Thyroid gland (tissue), 4 donors: Measurements from ENCODE around the gene XPNPEP1. TPM values are rescaled to one million over a fixed set of nuclear protein-coding genes. Genes with fewer than 3 reads are reported as not detected.

Source experiments
- DNase-seq, 2 donors: peaks; one replicate each; pipeline ENCODE4 v3.0.0-alpha.2; 2019
- H3K27ac ChIP-seq, 3 donors: fragments of 200-600 bp; sonication (generic); 1 replicate in 2 of 3; 2 replicates in 1 of 3; pipeline ENCODE4 v1.5.1; 2016 to 2019; ENCODE audit warnings: mild to moderate bottlenecking in 1 of 3, moderate library complexity in 1 of 3
- H3K27me3 ChIP-seq: fragments of 200-600 bp; sonication (generic); one replicate; pipeline ENCODE4 v1.5.1; 2019
- H3K36me3 ChIP-seq, 2 donors: fragments of 200-600 bp; sonication (generic); one replicate each; pipeline ENCODE4 v1.5.1; 2016 to 2019
- H3K4me1 ChIP-seq, 2 donors: fragments of 200-600 bp; sonication (generic); one replicate each; pipeline ENCODE4 v1.5.1; 2017 to 2019
- H3K4me3 ChIP-seq, 3 donors: fragments of 200-600 bp; sonication (generic); replicated peaks in 1 of 3; 1 replicate in 2 of 3; 2 replicates in 1 of 3; pipeline ENCODE4 v1.5.1; 2016; ENCODE audit warnings: mild to moderate bottlenecking in 1 of 3
- H3K9me3 ChIP-seq: fragments of 200-600 bp; sonication (generic); one replicate; pipeline ENCODE4 v1.5.1; 2017
- POLR2A ChIP-seq, 2 donors: fragments of 450-650 bp; IDR thresholded peaks; one replicate each; pipeline ENCODE4 v1.6.1; 2017; ENCODE audit warnings: antibody characterized with exemption in 2 of 2, mild to moderate bottlenecking in 2 of 2, moderate library complexity in 1 of 2
- WGBS, 2 donors: methylation state at CpG; one replicate each; pipeline ENCODE4 v1.1.5; 2017; 5-methylcytosine and 5-hydroxymethylcytosine counted together
- intact Hi-C: fragments of 100-400 bp; cut with DNase I; formaldehyde crosslinking; loops from one replicate; pipeline ENCODE4 v1.15.1; 2023
- total RNA-seq, 4 donors: library from RNA; depleted of rRNA; stranded (reverse); fragments of >200 nt; gene quantifications; one replicate each; pipeline ENCODE4 v1.2.3, GENCODE V29; 2016
- TF ChIP-seq, protein P1 (sequence below), 6 experiments: fragments of 200-600 bp in 3 of 6; fragments of 450-650 bp in 3 of 6; sonication (generic) in 3 of 6; IDR thresholded peaks; one replicate each; pipeline ENCODE4 v1.5.1; 2016 to 2019; ENCODE audit warnings: antibody characterized with exemption in 6 of 6, mild to moderate bottlenecking in 2 of 6, inconsistent platforms in 1 of 6, moderate library complexity in 1 of 6

Gene XPNPEP1
- total RNA-seq, 4 donors from 2014 or later: 72.7 to 89.0 (median 84.0) TPM

DNA sequence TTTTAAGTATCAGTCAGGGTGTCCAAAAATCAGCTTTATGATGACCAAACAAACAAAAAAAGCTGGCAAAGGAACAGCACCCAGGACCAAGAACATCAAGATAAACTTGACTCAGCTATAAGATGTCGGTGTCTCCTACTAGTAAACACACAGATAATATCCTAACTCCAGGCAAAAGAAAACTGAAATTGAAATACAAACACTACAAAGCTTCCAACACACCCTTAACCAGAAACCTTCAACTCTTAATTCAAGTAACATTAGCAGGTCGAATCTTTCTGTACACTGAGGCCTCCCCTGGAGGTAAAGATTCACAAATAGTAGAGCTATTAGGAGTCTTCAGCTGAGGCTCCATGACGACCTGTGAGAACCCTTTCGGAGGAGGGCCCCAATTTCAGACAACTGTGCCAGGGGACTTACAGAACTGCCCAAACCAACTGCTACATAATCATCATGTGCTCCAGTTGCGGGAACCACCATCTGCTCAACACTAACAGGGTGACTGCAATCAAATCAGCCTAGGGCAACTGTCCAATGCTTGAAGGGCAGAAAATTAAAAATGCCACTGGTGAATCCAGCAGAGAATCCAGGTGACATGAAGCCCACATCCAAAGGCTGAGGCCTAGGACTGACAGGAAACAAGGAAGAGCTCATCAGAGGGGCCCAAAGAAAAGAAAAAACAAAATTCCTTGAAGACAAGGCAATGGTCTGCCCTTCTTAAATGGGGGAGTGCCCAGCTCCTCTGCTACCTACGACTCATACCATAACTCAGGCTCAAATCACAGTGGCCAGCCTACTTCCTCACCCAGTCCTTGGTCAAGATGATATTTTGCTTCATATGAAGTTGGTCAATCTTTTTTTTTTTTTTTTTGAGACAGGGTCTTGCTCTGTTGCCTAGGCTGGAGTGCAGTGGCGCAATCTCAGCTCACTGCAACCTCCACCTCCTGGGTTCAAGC, 20.0 kb downstream of the XPNPEP1 start:
- H3K4me3 ChIP-seq: no peak overlapping the region
- H3K4me1 ChIP-seq: peaks cover 24 to 40% of the 10 kb centered on the region in 2 donors
- intact Hi-C loops: no loop called here
- H3K27ac ChIP-seq: peak overlapping the region; percentile 16 to 56 (median 27)
- H3K9me3 ChIP-seq: no peaks in the 10 kb centered on the region
- no peaks in the 10 kb centered on the region for H3K27me3 ChIP-seq
- 67 to 84% methylated on average over 7 of the region's 7 CpGs for WGBS, 2 donors
- H3K36me3 ChIP-seq: no peaks in the 10 kb centered on the region
- DNase-seq: no peak
- TF ChIP-seq POLR2A (IDR thresholded peaks at IDR 0.05): no peak
- TF ChIP-seq, protein P1, sequence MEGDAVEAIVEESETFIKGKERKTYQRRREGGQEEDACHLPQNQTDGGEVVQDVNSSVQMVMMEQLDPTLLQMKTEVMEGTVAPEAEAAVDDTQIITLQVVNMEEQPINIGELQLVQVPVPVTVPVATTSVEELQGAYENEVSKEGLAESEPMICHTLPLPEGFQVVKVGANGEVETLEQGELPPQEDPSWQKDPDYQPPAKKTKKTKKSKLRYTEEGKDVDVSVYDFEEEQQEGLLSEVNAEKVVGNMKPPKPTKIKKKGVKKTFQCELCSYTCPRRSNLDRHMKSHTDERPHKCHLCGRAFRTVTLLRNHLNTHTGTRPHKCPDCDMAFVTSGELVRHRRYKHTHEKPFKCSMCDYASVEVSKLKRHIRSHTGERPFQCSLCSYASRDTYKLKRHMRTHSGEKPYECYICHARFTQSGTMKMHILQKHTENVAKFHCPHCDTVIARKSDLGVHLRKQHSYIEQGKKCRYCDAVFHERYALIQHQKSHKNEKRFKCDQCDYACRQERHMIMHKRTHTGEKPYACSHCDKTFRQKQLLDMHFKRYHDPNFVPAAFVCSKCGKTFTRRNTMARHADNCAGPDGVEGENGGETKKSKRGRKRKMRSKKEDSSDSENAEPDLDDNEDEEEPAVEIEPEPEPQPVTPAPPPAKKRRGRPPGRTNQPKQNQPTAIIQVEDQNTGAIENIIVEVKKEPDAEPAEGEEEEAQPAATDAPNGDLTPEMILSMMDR (IDR thresholded peaks at IDR 0.05): no peak

DNA sequence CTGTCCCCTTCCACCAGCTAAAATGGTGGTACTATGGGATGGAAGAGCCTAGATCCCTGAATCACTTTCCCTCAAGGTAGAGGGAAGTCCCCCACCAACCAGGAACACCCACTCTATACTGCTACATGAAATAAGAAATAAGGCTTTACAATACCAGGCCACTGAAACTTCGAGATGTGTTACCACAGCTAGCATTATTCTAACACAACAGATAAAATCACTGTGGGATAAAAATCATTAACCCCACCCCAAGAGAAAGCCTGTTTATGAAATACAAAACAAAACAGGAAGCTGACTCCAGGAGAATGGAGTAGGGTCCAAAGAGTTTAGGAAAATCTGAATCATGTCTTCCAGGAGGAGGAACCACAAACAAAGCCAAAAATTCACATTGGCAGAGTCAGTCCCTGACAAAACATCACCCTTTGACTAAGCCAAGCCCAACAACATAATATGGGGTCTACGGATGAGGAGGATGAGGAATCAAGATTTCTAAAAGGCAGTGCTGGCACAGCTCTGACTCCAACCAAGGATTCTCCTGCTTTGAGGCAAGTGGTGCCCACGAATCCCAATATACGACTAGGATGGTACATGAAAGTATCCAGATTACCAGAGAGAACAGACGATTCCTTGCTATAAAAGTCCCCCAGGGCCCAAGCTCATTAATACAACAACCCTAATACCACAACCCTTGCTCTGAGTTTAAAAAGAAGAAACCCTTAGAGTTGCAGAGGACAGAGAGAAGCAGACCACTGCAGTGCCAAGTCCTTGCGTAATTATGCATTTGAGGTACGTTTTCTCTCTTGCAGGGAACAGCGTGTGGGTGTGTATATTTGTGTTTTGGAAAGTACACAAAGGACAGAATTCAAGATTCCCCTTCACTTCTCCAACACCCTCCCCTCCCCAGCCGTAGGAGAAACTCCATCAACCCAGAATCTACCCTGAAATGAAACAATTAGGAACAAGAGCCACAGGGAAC, 23.7 kb downstream of the XPNPEP1 start:
- Histone ChIP-seq H3K27me3 (no peaks in the 10 kb centered on the region), H3K4me1 (peaks cover 51 to 73% of the 10 kb centered on the region in 2 donors), H3K36me3 (no peaks in the 10 kb centered on the region), H3K27ac (peak overlapping the region; percentile 63 to 87 (median 79)), H3K9me3 (no peaks in the 10 kb centered on the region), H3K4me3 (no peak overlapping the region)
- 81% methylated on average over 9 of the region's 9 CpGs for WGBS, 2 donors
- DNase-seq: no peak
- TF ChIP-seq, protein P1 (IDR thresholded peaks at IDR 0.05): no peak
- intact Hi-C loops: loop anchor here (10.0 kb wide), 1 partner anchor 65 kb away; no protein-coding TSS in a partner anchor

- H3K27me3 ChIP-seq: no peaks in the 10 kb centered on the region
- H3K36me3 ChIP-seq: no peaks in the 10 kb centered on the region
- H3K4me3 ChIP-seq: no peak overlapping the region
- H3K27ac ChIP-seq: peak overlapping the region; percentile 63 to 87 (median 79)
- intact Hi-C loops: loop anchor here (10.0 kb wide), 1 partner anchor 66 kb away; no protein-coding TSS in a partner anchor
- 42 to 45% methylated on average over 5 of the region's 5 CpGs for WGBS, 2 donors
- H3K4me1 ChIP-seq: peaks cover 55 to 81% of the 10 kb centered on the region in 2 donors
- DNase-seq: peak; percentile 80 to 83
- TF ChIP-seq, protein P1 (IDR thresholded peaks at IDR 0.05): no peak
- TF ChIP-seq POLR2A (IDR thresholded peaks at IDR 0.05): no peak
- no peaks in the 10 kb centered on the region for H3K9me3 ChIP-seq
These were observed 24.5 kb downstream of the XPNPEP1 start for GRCh38 chr10:109898666-109899355.

GRCh38 chr10:109898007-109898406, 25.3 kb downstream of the XPNPEP1 start:
- no peaks in the 10 kb centered on the region for H3K36me3 ChIP-seq
- peak overlapping the region; percentile 63 to 87 (median 79) for H3K27ac ChIP-seq
- intact Hi-C loops: loop anchor here (10.0 kb wide), 1 partner anchor 67 kb away; no protein-coding TSS in a partner anchor
- H3K9me3 ChIP-seq: no peaks in the 10 kb centered on the region
- no peaks in the 10 kb centered on the region for H3K27me3 ChIP-seq
- H3K4me1 ChIP-seq: peaks cover 53 to 82% of the 10 kb centered on the region in 2 donors
- WGBS, 2 donors: 98% methylated on average over 6 of the region's 6 CpGs
- no peak overlapping the region for H3K4me3 ChIP-seq
- no peak for DNase-seq
- TF ChIP-seq, protein P1 (IDR thresholded peaks at IDR 0.05): no peak
- no peak for TF ChIP-seq POLR2A (IDR thresholded peaks at IDR 0.05)
